GM12875 (cell line): Measurements from ENCODE around the gene PHLDB1.

Experiments
- H3K4me3 ChIP-seq: one replicate; pipeline ENCODE4 v1.5.1; 2011; ENCODE audit warnings: low read depth, low read length, control low read depth
- CTCF ChIP-seq: IDR thresholded peaks from 2 replicates; pipeline ENCODE4 v1.5.1; 2011; ENCODE audit warnings: low read depth, mild to moderate bottlenecking, control low read depth, inconsistent platforms, low read length, moderate library complexity, borderline replicate concordance; ENCODE audit not compliant: insufficient read depth

PHLDB1 gene

DNA sequence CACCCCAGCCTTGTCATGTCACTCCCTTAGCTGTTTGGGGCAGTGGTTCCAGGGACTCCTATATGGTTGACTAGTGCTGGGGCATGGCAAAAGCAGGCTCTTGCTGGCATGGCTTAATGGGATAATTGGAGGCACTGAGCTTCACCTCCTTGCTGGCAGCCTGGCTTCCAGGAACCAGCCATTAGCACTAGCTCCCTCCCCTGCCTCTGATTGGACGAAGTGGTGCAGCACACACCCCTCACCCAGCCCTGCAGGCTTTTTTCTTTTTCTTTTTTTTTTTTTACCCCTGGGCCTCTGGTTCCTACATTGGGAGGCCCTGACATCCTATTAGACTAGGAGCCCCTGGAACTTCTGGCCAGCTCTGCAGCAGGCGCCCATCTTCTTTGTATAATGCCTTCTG, 18.6 kb downstream of the PHLDB1 start:
- TF ChIP-seq CTCF, result no peak
- no peak overlapping the region for H3K4me3 ChIP-seq

DNA sequence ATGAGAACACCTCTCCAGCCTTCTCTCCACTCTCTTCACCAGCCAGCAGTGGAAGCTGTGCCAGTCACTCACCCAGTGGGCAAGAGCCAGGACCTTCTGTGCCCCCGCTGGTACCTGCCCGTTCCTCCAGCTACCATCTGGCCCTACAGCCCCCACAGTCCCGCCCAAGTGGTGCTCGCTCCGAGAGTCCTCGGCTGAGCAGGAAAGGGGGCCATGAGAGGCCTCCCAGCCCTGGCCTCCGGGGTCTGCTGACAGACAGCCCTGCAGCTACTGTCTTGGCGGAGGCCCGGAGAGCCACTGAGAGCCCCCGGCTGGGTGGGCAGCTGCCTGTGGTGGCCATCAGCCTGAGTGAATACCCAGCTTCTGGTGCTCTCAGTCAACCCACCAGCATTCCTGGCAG, 20.2 kb downstream of the PHLDB1 start:
- H3K4me3 ChIP-seq, result no peak overlapping the region
- TF ChIP-seq CTCF, result no peak

DNA sequence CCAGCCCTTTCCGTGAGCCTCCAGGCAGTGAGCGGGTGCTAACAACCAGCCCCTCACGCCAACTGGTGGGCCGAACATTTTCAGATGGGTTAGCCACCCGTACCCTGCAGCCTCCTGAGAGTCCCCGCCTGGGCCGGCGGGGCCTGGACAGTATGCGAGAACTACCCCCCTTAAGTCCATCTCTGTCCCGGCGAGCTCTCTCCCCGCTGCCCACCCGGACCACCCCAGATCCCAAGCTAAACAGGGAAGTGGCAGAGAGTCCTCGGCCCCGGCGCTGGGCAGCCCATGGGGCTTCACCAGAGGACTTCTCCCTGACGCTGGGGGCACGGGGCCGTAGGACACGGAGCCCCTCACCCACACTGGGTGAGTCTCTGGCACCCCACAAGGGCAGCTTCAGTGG, 20.6 kb downstream of the PHLDB1 start:
- H3K4me3 ChIP-seq, result no peak overlapping the region
- no peak for TF ChIP-seq CTCF

DNA sequence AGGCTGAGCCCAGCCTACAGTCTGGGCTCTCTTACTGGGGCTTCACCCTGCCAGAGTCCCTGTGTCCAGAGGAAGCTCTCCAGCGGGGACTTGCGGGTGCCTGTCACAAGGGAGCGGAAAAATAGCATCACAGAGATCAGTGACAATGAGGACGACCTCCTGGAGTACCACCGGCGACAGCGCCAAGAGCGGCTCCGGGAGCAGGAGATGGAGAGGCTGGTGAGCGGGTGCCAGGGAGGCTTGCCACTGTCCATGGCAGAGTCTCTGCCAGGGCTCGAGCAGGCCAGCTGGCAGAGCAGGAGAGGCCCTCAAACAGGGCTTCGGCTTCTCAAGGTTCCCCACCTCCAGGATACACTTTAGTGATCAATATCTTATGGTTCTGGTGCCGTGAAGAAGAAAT, 21.0 kb downstream of the PHLDB1 start:
- H3K4me3 ChIP-seq, result no peak overlapping the region
- no peak for TF ChIP-seq CTCF

DNA sequence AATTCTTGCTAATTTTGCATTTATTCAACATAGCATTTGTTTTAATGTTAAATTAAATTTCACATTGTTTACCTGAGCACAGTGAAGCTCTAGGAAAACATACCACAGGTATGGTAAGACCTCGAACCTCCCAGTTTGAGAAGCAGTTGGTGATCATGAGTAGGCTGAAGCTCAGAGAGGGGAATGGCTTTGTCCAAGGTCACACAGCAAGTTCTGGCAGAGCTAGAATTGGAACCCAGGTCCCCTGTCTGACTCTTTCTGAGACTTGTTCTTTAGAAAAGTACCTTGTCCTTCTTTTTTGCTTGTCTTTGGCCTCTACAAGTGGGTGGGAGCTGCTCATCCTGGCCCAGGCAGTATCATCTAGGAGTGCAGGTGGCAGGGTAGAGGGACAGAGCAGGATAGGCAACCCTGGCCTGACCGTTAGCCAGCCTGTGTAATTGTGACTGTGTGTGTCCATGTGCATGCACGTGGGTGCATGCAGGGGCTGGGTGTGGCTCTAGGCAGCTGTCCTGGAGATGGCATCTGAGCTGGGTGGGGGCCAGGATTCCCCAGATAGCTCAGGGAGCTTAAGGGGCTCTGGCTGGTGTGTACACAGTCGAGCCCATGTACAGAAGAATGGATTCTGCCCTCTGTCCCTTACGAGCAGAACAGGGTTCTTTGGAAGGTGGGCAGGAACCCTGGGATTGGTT, 21.6 kb downstream of the PHLDB1 start:
- no peak overlapping the region for H3K4me3 ChIP-seq
- no peak for TF ChIP-seq CTCF

GRCh38 chr11:118629761-118630661, 22.6 kb downstream of the PHLDB1 start:
- no peak for TF ChIP-seq CTCF

More at GRCh38 chr11:118629761-118630661, 22.6 kb downstream of the PHLDB1 start:
- no peak overlapping the region for H3K4me3 ChIP-seq
